HepG2 (cell line): ENCODE measurements around the gene TNNT1. TPM values are rescaled to one million over a fixed set of nuclear protein-coding genes. Genes with fewer than 3 reads are reported as not detected.

Source experiments
- GFI1 ChIP-seq: sonication (generic); formaldehyde crosslinking; IDR thresholded peaks from 2 replicates; pipeline ENCODE4 v1.5.0; 2020; ENCODE audit warnings: missing genetic modification reagents, mild to moderate bottlenecking, borderline replicate concordance
- MAZ ChIP-seq, 2 experiments: sonication (generic) in 1 of 2; formaldehyde crosslinking in 1 of 2; IDR thresholded peaks; 2 replicates each; pipeline versions ENCODE4 v1.5.0 to v1.6.1; 2012 to 2020; ENCODE audit warnings: low read depth in 2 of 2, mild to moderate bottlenecking in 2 of 2, borderline replicate concordance in 1 of 2, improper control_type of control experiment in 1 of 2, low read length in 1 of 2, missing genetic modification reagents in 1 of 2, moderate library complexity in 1 of 2
- MXI1 ChIP-seq: IDR thresholded peaks from 3 replicates; pipeline ENCODE4 v1.6.1; 2012; ENCODE audit warnings: low read depth, low read length, inconsistent platforms, borderline replicate concordance
- MYNN ChIP-seq: sonication (generic); formaldehyde crosslinking; IDR thresholded peaks from 2 replicates; pipeline ENCODE4 v1.4.0; 2020; ENCODE audit warnings: mild to moderate bottlenecking, low read depth, missing genetic modification reagents
- RFX3 ChIP-seq: IDR thresholded peaks from 2 replicates; pipeline ENCODE4 v1.6.1; 2016; ENCODE audit warnings: missing biosample characterization, missing genetic modification reagents
- TARDBP ChIP-seq: sonication (generic); formaldehyde crosslinking; IDR thresholded peaks from 2 replicates; pipeline ENCODE4 v1.8.0; 2022; ENCODE audit warnings: mild to moderate bottlenecking, missing genetic modification reagents
- THAP11 ChIP-seq: IDR thresholded peaks from 2 replicates; pipeline ENCODE4 v1.6.1; 2016; ENCODE audit warnings: missing biosample characterization, missing genetic modification reagents
- ZNF124 ChIP-seq: sonication (generic); formaldehyde crosslinking; IDR thresholded peaks from 2 replicates; pipeline ENCODE4 v1.4.0; 2020; ENCODE audit warnings: missing genetic modification reagents
- ZNF33B ChIP-seq: sonication (generic); formaldehyde crosslinking; IDR thresholded peaks from 2 replicates; pipeline ENCODE4 v1.5.1; 2020; ENCODE audit warnings: mild to moderate bottlenecking, missing genetic modification reagents
- ZNF569 ChIP-seq: sonication (generic); formaldehyde crosslinking; IDR thresholded peaks from 2 replicates; pipeline ENCODE4 v1.5.0; 2020; ENCODE audit warnings: mild to moderate bottlenecking, missing genetic modification reagents, moderate library complexity, borderline replicate concordance
- ZNF816 ChIP-seq: sonication (generic); formaldehyde crosslinking; IDR thresholded peaks from 2 replicates; pipeline ENCODE4 v1.8.0; 2022; ENCODE audit warnings: missing genetic modification reagents, mild to moderate bottlenecking, borderline replicate concordance
- ZNF891 ChIP-seq: sonication (generic); formaldehyde crosslinking; IDR thresholded peaks from 2 replicates; pipeline ENCODE4 v1.5.0; 2020; ENCODE audit warnings: mild to moderate bottlenecking, missing genetic modification reagents
- polyA plus RNA-seq, 8 experiments: library from polyadenylated mRNA; depleted of rRNA in 3 of 8; stranded (reverse) in 7 of 8; unstranded in 1 of 8; fragments of >200 nt; fragmentation: Illumina TruSeq in 4 of 8; extraction: Trizol in 4 of 8; gene quantifications; 2 replicates each; pipeline versions ENCODE4 v1.2.1 to v1.2.3, GENCODE V29; 2011 to 2016; ENCODE audit warnings: low read depth in 4 of 8, missing spikeins in 1 of 8, mixed read lengths in 1 of 8; ENCODE audit not compliant: insufficient read depth in 1 of 8
- total RNA-seq, 5 experiments: library from RNA; depleted of rRNA; stranded (reverse); fragments of >200 nt; fragmentation: Illumina TruSeq; extraction: Trizol; gene quantifications; 2 replicates each; pipeline ENCODE4 v1.2.3, GENCODE V29; 2016; ENCODE audit warnings: low read depth in 1 of 5
- TF ChIP-seq, protein P1 (sequence below): sonication (generic); formaldehyde crosslinking; IDR thresholded peaks from 2 replicates; pipeline ENCODE4 v1.5.1; 2020; ENCODE audit warnings: mild to moderate bottlenecking, missing genetic modification reagents
- TF ChIP-seq, protein P2 (sequence below): sonication (generic); formaldehyde crosslinking; IDR thresholded peaks from 2 replicates; pipeline ENCODE4 v1.5.1; 2020; ENCODE audit warnings: missing genetic modification reagents, mild to moderate bottlenecking, borderline replicate concordance
- TF ChIP-seq, protein P3 (sequence below): sonication (generic); formaldehyde crosslinking; IDR thresholded peaks from 2 replicates; pipeline ENCODE4 v1.5.1; 2020; ENCODE audit warnings: missing genetic modification reagents, mild to moderate bottlenecking, borderline replicate concordance
- TF ChIP-seq, protein P4 (sequence below): IDR thresholded peaks from 2 replicates; pipeline ENCODE4 v1.6.1; 2016; ENCODE audit warnings: low read depth, control low read depth
- TF ChIP-seq, protein P5 (sequence below): IDR thresholded peaks from 2 replicates; pipeline ENCODE4 v1.6.1; 2016; ENCODE audit warnings: mild to moderate bottlenecking

The TNNT1 gene
- total and polyA plus RNA-seq, 2 of the 13 experiments (the other 11 are each of a cell fraction or from before 2014, with no cell fraction given) = 1.3 to 2.4 TPM

DNA sequence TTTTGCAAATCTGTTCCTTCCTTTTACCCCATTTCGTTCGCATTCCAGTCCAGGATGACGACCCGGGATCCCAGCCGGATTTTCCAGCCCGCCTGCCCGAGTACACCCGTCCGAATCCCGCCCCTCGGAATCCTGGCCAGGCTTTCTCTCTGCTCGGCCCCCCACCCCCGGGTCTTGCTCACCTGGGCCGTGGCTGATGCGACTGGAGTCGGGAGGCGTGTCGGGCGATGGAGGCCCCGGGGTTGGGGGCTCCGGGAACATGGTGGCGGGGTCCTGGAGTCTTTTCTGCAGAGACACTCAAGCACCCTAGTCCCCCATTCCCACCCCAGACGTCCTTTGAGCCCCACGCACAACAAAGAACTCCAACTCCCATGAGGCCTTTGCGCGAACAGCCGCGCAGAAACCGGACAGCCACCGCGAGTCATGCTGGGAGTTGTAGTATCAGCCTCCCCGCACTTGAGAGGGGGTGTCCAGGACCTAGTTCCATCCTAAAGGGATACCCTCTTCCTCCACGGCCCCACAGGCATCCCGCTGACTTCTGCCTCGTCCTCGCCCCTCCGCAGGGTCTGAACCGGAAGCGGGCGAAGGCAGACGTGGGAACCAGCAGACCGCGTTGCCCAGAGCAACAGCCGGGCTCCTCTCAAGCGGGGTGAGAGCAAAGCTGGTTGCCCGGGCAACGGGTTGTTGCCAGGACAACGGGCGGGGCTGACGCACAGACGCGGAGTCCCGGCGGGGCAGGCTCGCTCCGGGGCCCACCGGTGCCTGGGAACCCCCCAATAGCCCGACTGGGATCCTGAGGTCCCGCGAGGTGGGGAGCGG lies 30.0 kb upstream of the TNNT1 start (continued):
- TF ChIP-seq, protein P1, sequence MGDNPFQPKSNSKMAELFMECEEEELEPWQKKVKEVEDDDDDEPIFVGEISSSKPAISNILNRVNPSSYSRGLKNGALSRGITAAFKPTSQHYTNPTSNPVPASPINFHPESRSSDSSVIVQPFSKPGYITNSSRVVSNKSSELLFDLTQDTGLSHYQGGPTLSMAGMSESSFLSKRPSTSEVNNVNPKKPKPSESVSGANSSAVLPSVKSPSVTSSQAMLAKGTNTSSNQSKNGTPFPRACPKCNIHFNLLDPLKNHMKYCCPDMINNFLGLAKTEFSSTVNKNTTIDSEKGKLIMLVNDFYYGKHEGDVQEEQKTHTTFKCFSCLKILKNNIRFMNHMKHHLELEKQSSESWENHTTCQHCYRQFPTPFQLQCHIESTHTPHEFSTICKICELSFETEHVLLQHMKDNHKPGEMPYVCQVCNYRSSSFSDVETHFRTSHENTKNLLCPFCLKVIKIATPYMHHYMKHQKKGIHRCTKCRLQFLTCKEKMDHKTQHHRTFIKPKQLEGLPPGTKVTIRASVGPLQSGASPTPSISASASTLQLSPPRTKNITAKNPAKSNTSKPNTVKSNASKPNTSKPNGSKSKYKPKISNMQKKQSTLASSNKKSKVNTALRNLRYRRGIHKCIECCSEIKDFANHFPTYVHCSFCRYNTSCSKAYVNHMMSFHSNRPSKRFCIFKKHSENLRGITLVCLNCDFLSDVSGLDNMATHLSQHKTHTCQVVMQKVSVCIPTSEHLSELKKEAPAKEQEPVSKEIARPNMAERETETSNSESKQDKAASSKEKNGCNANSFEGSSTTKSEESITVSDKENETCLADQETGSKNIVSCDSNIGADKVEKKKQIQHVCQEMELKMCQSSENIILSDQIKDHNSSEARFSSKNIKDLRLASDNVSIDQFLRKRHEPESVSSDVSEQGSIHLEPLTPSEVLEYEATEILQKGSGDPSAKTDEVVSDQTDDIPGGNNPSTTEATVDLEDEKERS = no peak
- TF ChIP-seq, protein P2, sequence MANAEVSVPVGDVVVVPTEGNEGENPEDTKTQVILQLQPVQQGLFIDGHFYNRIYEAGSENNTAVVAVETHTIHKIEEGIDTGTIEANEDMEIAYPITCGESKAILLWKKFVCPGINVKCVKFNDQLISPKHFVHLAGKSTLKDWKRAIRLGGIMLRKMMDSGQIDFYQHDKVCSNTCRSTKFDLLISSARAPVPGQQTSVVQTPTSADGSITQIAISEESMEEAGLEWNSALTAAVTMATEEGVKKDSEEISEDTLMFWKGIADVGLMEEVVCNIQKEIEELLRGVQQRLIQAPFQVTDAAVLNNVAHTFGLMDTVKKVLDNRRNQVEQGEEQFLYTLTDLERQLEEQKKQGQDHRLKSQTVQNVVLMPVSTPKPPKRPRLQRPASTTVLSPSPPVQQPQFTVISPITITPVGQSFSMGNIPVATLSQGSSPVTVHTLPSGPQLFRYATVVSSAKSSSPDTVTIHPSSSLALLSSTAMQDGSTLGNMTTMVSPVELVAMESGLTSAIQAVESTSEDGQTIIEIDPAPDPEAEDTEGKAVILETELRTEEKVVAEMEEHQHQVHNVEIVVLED (CRISPR knock-in tag) = no peak
- TF ChIP-seq ZNF33B (CRISPR knock-in tag) (no peak), THAP11 (CRISPR knock-in tag) (peak; percentile 99), ZNF569 (CRISPR knock-in tag) (no peak), MXI1 (peak; percentile 99), MYNN (CRISPR knock-in tag) (peak; percentile 87; the same call in 1 of the 2 replicates), ZNF124 (0 out of 2 replicates have a peak, but pooled peaks have one; percentile 23), GFI1 (CRISPR knock-in tag) (no peak), MAZ (IDR thresholded peaks at IDR 0.05; ENCODE audit: borderline replicate concordance, low read depth, low read length) (peak; percentile 52; the same call in 1 of the 2 replicates), MAZ (CRISPR knock-in tag; IDR thresholded peaks at IDR 0.05; ENCODE audit: low read depth) (no peak), ZNF891 (CRISPR knock-in tag) (peak; percentile 94), ZNF816 (no peak), RFX3 (CRISPR knock-in tag) (peak; percentile 95), TARDBP (0 out of 2 replicates have a peak, but pooled peaks have one; percentile 5)
- TF ChIP-seq, protein P3, sequence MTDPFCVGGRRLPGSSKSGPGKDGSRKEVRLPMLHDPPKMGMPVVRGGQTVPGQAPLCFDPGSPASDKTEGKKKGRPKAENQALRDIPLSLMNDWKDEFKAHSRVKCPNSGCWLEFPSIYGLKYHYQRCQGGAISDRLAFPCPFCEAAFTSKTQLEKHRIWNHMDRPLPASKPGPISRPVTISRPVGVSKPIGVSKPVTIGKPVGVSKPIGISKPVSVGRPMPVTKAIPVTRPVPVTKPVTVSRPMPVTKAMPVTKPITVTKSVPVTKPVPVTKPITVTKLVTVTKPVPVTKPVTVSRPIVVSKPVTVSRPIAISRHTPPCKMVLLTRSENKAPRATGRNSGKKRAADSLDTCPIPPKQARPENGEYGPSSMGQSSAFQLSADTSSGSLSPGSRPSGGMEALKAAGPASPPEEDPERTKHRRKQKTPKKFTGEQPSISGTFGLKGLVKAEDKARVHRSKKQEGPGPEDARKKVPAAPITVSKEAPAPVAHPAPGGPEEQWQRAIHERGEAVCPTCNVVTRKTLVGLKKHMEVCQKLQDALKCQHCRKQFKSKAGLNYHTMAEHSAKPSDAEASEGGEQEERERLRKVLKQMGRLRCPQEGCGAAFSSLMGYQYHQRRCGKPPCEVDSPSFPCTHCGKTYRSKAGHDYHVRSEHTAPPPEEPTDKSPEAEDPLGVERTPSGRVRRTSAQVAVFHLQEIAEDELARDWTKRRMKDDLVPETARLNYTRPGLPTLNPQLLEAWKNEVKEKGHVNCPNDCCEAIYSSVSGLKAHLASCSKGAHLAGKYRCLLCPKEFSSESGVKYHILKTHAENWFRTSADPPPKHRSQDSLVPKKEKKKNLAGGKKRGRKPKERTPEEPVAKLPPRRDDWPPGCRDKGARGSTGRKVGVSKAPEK (CRISPR knock-in tag) = no peak
- TF ChIP-seq, protein P4, sequence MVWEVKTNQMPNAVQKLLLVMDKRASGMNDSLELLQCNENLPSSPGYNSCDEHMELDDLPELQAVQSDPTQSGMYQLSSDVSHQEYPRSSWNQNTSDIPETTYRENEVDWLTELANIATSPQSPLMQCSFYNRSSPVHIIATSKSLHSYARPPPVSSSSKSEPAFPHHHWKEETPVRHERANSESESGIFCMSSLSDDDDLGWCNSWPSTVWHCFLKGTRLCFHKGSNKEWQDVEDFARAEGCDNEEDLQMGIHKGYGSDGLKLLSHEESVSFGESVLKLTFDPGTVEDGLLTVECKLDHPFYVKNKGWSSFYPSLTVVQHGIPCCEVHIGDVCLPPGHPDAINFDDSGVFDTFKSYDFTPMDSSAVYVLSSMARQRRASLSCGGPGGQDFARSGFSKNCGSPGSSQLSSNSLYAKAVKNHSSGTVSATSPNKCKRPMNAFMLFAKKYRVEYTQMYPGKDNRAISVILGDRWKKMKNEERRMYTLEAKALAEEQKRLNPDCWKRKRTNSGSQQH = peak; percentile 56; the same call in 1 of the 2 replicates
- TF ChIP-seq, protein P5, sequence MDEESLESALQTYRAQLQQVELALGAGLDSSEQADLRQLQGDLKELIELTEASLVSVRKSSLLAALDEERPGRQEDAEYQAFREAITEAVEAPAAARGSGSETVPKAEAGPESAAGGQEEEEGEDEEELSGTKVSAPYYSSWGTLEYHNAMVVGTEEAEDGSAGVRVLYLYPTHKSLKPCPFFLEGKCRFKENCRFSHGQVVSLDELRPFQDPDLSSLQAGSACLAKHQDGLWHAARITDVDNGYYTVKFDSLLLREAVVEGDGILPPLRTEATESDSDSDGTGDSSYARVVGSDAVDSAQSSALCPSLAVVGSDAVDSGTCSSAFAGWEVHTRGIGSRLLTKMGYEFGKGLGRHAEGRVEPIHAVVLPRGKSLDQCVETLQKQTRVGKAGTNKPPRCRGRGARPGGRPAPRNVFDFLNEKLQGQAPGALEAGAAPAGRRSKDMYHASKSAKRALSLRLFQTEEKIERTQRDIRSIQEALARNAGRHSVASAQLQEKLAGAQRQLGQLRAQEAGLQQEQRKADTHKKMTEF (CRISPR knock-in tag) = no peak
